Germinal center (tissue), 1 donor: Measurements from ENCODE around the gene CNTNAP2.
"Not testable (repeated sequence)": the region's sequence is repeated elsewhere in the genome, so short reads cannot be mapped to it uniquely, and the experiment has no call there.

Experiments used
- DNase-seq: peaks from one replicate; pipeline ENCODE4 v3.0.0; 2012; ENCODE audit warnings: mixed read lengths, low spot score

CNTNAP2 gene

GRCh38 chr7:146150153-146150552 is 33.6 kb downstream of the CNTNAP2 start:
- no peak for DNase-seq

DNA sequence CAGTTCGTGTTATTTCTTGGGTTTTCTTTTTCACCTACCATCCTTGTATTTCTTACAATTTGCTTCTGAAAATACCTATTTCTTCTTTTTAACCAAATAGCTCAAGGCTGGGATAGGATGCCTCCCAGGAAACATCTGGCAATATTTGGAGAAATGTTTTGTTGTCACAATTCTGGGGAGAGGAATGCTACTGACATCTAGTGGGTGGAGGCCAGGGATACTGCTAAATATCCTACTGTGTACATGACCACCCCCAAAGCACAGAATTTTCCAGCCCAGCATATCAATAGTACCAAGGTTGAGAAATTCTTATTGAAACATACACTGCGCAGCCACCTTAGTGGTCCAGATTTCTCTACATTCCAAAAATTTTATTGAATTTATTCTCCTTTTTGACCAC is 55.5 kb downstream of the CNTNAP2 start:
- no peak for DNase-seq

- no peak for DNase-seq
Measured at GRCh38 chr7:146175716-146176115, 59.1 kb downstream of the CNTNAP2 start.

- DNase-seq, result no peak
Measured at GRCh38 chr7:146176860-146177259, 60.3 kb downstream of the CNTNAP2 start.

- DNase-seq, result no peak
Measured at GRCh38 chr7:146177301-146177700, 60.7 kb downstream of the CNTNAP2 start.

GRCh38 chr7:146185844-146186243 is 69.2 kb downstream of the CNTNAP2 start:
- no peak for DNase-seq

DNA sequence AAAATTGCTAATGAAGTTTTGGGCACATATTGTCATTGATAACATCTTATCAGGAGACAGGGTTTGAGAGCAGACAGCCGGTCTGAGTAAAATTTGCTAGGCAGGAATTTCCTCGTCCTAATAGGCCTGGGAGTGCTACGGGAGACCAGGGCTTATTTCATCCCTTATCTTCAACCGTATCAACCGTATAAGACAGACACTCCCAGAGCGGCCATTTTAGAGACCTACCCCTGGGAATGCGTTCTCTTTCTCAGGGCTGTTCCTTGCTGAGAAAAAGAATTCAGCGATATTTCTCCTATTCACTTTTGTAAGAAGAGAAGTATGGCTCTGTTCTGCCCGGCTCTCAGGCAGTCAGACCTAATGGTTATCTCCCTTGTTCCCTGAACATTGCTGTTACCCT is 74.8 kb downstream of the CNTNAP2 start:
- DNase-seq, result not testable (repeated sequence)

DNA sequence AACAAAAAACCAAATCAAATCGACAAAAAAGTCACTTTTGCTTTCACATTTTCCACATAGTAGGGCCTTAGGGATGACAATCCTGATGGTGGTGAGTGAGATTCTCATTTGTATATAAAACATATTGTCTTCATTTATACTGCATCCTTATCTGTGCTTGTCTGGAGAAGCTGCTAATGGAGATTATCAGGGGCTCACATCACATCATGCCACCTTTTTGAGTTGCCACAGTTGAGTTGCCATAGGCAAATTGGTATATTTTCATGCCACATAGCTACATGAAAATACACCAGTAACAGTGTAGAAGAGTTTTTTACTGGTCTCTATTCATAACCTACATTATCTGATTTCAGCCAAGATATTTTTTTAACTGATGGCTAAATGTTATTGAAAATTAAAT is 85.3 kb downstream of the CNTNAP2 start:
- no peak for DNase-seq

GRCh38 chr7:146206270-146206669 is 89.7 kb downstream of the CNTNAP2 start:
- DNase-seq, result no peak

GRCh38 chr7:146208492-146208891 is 91.9 kb downstream of the CNTNAP2 start:
- no peak for DNase-seq

DNA sequence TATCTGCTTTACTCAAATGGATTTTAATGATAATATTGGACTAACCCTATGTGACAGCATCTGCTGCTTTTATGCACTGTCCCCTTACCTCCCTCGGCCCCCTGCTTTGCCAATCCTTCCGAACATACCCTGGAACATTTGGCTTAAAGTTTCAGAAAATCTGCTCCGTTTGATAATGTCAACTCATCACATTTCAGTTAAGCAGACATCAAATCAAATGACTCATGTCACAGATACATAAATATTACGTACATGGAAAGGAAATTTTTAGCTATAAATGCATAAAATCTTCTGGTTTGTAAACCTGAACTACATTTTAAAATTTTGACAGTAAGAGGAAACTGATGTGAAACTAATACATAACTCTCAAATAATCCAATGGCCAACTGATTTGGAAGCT is 98.2 kb downstream of the CNTNAP2 start:
- no peak for DNase-seq

GRCh38 chr7:146216396-146217041 is 99.9 kb downstream of the CNTNAP2 start:
- DNase-seq, result no peak

DNA sequence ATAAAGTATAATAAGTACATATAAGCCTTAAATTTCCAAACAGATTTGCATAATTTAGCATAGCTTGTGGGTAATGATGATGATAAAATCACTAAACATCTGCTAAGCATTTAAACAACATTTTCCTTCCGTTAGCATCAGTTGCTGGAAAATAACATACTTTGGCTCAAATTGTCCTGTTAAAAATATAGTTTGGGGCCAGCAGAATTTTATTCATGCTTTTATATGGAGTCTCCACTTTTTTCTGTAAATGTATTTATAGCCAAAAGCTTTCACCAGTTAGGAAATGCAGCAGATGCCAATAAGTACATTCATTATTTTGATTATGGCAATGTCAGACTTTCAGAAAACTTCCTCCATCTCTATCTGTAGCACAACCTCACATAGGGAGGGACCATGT is 107.2 kb downstream of the CNTNAP2 start:
- DNase-seq, result no peak

DNA sequence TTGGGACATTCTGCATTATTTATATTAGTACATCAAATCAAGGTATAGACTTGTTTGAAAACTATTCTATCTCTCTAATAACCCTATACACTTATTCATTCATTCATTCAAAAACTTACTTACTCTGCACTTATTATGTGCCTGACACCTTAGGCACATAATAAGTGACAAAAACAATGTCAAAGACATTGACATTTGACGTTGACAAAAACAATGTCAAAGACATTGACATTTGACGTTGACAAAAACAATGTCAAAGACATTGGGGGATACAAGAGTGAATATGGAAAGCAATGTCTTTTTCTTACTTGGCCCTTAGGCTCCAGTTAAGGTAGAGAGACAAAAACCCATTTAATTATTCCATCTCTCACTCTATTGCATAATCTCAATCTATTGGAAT is 116.0 kb downstream of the CNTNAP2 start:
- no peak for DNase-seq

- no peak for DNase-seq
Measured at GRCh38 chr7:146235195-146235594, 118.6 kb downstream of the CNTNAP2 start.

DNA sequence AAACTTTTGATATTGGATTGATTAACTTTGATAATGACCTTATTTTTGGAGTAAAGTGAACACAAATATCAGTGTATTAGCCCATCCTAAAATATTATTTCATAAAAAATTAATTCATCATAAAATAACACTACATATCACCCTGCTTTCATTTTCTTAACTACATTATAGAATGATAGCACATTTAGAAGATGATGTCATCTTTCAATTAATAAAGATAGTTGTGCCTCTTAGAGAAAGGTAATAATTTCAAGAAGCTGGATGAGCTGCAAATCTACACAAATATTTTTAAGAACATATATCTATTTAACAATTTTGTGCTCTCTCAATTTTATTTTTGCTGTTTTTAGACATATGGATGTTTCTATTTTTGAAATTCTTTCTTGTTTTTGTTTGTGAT is 126.1 kb downstream of the CNTNAP2 start:
- DNase-seq, result no peak

GRCh38 chr7:146247991-146248390 is 131.4 kb downstream of the CNTNAP2 start:
- DNase-seq, result not testable (repeated sequence)

DNA sequence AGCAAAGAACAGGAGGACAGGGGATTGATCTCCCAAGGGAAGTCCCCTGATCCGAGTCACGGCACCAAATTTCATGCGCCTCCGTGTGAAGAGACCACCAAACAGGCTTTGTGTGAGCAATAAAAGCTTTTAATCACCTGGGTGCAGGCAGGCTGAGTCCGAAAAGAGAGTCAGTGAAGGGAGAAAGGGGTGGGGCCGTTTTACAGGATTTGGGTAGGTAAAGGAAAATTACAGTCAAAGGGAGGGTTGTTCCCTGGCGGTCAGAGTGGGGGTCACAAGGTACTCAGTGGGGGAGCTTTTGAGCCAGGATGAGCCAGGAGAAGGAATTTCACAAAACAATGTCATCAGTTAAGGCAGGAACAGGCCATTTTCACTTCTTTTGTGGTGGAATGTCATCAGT is 132.1 kb downstream of the CNTNAP2 start:
- DNase-seq, result not testable (repeated sequence)

- DNase-seq, result no peak
Measured at GRCh38 chr7:146249272-146249671, 132.7 kb downstream of the CNTNAP2 start.

DNA sequence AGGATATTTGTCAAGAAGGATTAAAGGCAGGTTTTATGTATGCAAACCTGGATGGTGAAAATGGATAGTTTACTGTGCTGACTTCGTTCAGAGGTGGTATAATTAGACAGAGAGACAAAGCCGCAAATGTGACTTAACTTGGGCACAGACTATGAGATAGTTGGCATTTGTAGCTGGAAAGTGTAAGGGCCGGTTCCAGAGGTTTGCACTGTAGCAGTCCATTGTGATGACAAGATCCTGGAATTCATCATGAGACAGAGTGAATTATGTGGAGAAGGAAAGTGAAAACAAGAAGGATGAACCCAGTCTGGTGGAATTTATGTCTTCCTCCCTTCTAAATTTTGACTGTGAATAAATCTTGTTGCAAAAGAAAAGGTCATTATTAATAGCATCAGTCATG is 139.0 kb downstream of the CNTNAP2 start:
- DNase-seq, result no peak

GRCh38 chr7:146262527-146262926 is 145.9 kb downstream of the CNTNAP2 start:
- no peak for DNase-seq

DNA sequence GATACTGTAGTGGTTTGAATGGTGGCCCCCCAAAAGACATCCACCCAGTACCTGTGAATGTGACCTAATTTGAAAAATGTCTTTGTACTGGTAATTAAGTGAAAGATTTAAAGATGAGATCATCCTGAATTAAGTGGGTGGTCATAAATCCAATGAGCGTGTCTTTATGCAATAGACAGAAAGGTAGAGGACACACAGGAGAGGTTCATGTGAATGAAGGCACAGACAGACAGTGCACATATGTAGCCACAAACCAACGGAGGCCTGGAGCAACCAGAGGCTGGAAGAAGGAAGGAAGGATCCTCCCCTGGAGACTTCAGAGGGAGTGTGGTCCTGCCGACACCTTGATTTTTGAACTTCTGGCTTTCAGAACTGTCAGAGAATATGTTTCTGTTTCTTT is 160.3 kb downstream of the CNTNAP2 start:
- no peak for DNase-seq

DNA sequence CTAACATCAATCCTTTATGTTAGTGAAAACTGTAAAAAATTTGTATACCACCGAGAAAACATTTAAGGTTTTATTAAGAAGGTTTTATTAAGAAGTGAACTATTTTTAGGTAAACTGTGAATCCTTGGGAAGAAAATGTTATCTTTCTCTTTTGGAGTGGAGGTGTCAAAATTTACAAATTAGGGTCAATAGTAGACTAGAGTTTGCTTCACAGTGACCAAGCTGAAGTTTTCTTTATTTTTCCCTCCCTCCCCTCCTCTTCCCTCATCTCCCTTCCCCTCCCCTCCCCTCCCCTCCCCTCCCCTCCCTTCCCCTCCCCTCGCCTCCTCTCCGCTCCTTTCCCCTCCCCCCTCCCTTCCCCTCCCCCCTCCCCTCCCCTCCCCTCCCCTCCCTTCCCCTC is 168.8 kb downstream of the CNTNAP2 start:
- no peak for DNase-seq

DNA sequence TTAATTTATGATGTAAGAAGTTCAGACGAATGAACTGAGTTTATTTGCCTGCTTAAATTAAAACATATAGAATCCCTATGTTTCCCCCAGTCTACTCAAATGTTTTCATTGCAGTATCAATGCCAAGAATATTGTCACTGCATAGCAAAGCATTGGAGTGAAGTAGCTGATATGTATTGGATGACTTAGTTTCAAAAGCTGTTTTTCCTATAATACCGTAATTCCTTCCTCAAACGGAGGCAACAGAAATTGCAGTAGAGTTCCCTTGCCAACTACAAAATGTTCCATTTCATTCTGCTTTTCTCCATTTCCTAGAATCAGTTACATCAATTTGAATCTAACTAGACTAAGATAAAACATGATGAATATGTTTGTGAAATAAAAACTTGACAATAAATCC is 174.1 kb downstream of the CNTNAP2 start:
- DNase-seq, result no peak

GRCh38 chr7:146291900-146292299 is 175.3 kb downstream of the CNTNAP2 start:
- no peak for DNase-seq
